ENCODE measurements around the gene RCC1.
A peak's percentile ranks its signal among the peaks of the same experiment; 100 is the strongest.
"Not testable (repeated sequence)": the region's sequence is repeated elsewhere in the genome, so short reads cannot be mapped to it uniquely, and the experiment has no call there.

Gene RCC1

GRCh38 chr1:28551381-28551780 lies 45.5 kb downstream of the RCC1 start:
- no peak for DNase-seq

- peak; percentile 95 for DNase-seq
Measured at GRCh38 chr1:28552758-28553663, 47.2 kb downstream of the RCC1 start, which contains the start of gene TRNAU1AP. Gene TRNAU1AP (plus strand): TSS chr1:28553085. CDS start chr1:28553111, 26 bp downstream.

DNA sequence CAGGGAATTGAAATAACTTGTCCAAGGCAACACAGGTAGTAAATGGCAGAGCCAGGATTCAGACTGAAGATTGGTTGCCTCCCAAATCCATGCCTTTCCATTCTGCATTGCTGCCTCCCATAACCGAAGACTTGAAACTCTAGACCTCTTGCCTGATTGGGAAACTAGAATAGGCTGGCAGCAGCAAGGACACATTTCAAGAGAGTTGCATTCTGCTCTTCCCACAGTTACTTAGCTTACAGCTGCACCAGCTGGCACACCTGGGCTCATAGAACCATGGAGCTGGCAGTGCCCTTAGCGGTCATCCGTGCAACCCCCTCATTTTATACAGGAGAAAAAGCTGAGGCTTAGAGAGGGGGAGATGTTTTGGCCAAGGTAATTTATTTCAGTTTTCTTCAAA lies 55.0 kb downstream of the RCC1 start:
- DNase-seq = no peak

GRCh38 chr1:28564310-28564709 lies 58.5 kb downstream of the RCC1 start:
- no peak for DNase-seq

DNA sequence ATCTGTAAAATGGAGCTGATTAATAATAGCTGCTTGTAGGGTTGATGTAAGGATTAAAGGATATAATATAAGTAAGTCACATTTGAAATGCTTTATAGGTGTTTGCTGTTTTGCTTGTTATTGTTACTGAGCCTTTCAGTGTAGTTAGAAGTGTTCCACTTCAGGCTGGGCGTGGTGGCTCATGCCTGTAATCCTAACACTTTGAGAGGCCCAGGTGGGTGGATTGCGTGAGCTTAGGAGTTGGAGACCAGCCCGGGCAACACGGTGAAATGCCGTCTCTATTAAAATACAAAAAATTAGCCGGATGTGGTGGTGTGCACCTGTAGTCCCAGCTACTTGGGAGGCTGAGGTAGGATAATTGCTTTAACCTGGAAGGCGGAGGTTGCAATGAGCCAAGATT lies 59.2 kb downstream of the RCC1 start:
- no peak for DNase-seq

GRCh38 chr1:28565726-28566125 lies 59.9 kb downstream of the RCC1 start:
- no peak for DNase-seq

- no peak for DNase-seq
Measured at GRCh38 chr1:28566931-28567330, 61.1 kb downstream of the RCC1 start.

DNA sequence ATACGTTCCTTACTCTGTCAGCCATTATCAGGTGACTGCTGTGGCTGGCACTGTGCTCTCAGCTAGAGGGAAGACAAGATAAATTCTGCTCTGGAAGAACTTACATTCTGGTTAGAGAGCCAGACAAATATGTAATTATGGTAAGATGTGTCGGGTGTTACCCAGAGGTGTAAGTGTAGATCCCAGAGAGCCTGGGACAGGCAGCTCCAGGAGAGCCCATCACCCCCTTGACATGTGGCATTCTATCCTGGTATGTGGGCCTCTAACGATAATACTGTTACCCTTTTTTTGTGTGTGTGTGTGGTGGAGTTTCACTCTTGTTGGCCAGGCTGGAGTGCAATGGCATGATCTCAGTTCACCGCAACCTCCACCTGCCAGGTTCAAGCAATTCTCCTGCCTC lies 66.1 kb downstream of the RCC1 start:
- no peak for DNase-seq

DNA sequence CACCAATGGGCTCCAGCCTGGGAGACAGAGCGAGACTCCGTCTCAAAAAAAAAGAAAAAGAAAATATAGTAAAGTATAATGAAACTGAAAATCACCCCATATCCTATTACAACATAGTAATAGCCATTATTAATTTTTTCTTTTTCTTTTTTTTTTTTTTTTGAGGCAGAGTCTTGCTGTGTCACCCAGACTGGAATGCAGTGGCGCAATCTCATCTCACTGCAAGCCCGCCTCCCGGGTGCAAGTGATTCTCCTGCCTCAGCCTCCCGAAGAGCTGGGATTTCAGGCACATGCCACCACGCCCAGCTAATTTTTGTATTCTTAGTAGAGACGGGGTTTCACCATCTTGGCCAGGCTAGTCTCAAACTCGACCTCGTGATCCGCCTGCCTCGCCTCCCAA lies 67.0 kb downstream of the RCC1 start:
- DNase-seq = peak; percentile 59

GRCh38 chr1:28573564-28573963 lies 67.7 kb downstream of the RCC1 start:
- DNase-seq = no peak

DNA sequence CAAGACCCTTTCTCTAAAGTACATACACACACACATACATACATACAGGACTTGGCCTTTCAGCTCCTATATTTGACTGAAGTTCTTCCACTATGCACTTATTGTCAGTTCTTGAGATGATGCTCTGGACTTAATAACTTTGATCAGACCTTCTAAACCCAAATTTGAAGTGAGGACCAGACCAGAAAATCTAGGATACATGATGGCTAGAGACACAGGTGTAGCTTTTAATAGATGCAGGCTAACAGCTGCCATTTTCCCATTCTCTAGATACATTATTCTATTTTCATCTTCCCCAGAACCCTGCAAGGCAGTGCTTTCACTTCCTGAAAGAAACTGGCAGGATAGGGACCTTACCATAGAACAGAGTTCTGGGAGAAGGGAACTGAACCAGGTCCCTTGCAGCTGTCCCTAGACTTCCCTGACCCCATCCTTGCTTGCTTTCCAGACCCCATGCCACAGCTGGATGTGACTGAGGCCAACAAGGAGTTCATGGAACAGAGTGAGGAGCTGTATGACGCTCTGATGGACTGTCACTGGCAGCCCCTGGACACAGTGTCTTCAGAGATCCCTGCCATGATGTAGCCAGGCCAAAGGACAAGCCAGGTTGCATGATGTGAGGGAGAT lies 71.3 kb downstream of the RCC1 start:
- DNase-seq = no peak

- DNase-seq = no peak
Measured at GRCh38 chr1:28577738-28578536, 72.1 kb downstream of the RCC1 start.

DNA sequence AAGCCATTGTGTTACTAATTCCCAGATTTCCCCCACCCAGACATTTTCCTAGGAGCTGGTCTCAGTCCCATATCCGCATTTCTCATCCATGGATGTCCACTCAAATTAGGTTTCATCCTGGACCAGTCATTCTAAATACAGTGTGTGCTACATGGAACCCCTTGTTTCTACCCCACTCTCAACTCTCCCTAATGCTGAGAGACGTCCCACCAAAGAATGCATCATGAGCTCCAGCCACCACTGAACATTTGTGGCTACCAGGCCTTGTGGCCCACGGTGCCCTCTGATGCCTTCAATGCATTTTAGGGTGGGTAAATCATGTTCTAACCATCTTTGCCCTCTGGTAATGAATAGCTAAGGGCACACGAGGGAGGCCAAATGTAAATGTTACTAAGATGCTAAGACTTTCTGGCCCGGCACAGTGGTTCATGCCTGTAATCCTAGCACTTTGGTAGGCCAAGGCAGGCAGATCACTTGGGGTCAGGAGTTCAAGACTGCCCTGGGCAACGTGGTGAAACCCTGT lies 72.9 kb downstream of the RCC1 start:
- DNase-seq = no peak

DNA sequence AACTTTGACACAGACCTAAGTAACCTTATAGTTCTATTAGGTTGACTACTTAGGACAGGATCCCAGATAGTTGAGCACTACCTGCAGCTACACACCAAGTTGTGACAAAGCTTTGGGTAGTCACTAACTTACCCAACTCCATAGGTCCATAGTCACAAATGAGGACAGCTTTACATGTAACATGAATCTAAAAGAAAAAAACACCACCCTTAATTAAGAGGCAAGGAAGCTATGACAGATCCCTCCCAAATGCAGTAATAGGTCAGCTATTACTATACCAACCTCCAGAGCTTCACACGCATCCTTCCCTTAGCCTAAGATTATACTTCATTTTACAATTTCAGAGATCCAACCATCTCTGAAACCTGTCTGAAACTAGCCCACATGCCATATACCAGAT lies 73.6 kb downstream of the RCC1 start:
- DNase-seq = no peak

- peak; percentile 37 for DNase-seq
Measured at GRCh38 chr1:28580722-28581530, 75.1 kb downstream of the RCC1 start.

- DNase-seq = peak; percentile 95
Measured at GRCh38 chr1:28581531-28582247, 75.8 kb downstream of the RCC1 start.

GRCh38 chr1:28582248-28582615 lies 76.4 kb downstream of the RCC1 start:
- DNase-seq = peak; percentile 55

- DNase-seq = not testable (repeated sequence)
Measured at GRCh38 chr1:28586585-28587391, 80.9 kb downstream of the RCC1 start.

Data from fibroblast of skin of right quadriceps (primary cell).